SK-N-SH (cell line): ENCODE results near the gene PTGFR. TPM values are rescaled to one million over a fixed set of nuclear protein-coding genes. Genes with fewer than 3 reads are reported as not detected.
A peak's percentile ranks its signal among the peaks of the same experiment; 100 is the strongest.

Source experiments
- CTCF ChIA-PET: fragments of 300-600, 350-600 bp; formaldehyde crosslinking; extraction: SDS; loops from one replicate; lab custom pipeline; 2021; lab: Yijun Ruan, JAX
- POLR2A ChIA-PET: fragments of 350-600 bp; sonication (Branson Sonifier 250); formaldehyde crosslinking; extraction: SDS; loops from one replicate; lab custom pipeline; 2020; ENCODE audit warnings: antibody characterized with exemption, inconsistent platforms; lab: Yijun Ruan, JAX
- DNase-seq: peaks from one replicate; pipeline ENCODE4 v3.0.0; 2012
- H2AFZ ChIP-seq: fragments of 200-600 bp; sonication (generic); 2 replicates; pipeline ENCODE4 v1.8.1; 2016; ENCODE audit warnings: antibody characterized with exemption, mild to moderate bottlenecking, low read depth
- H3F3A ChIP-seq: fragments of 200-600 bp; sonication (generic); replicated peaks from 2 replicates; pipeline ENCODE3; 2016; ENCODE audit warnings: antibody characterized with exemption, mild to moderate bottlenecking; ENCODE audit not compliant: insufficient read depth
- H3K27ac ChIP-seq, 2 experiments: fragments of 200-500 bp in 1 of 2; fragments of 200-600 bp in 1 of 2; sonication (Bioruptor generic) in 1 of 2; sonication (generic), shearing (Covaris generic) in 1 of 2; 2 replicates each; pipeline versions ENCODE4 v1.5.1 to v1.6.1; 2014 to 2016; ENCODE audit warnings: low read depth in 2 of 2, inconsistent platforms in 1 of 2, low read length in 1 of 2, mild to moderate bottlenecking in 1 of 2, mixed read lengths in 1 of 2
- H3K27me3 ChIP-seq: fragments of 200-600 bp; sonication (generic), shearing (Covaris generic); 2 replicates; pipeline ENCODE4 v1.6.1; 2016; ENCODE audit warnings: mixed run types; ENCODE audit not compliant: insufficient read depth
- H3K36me3 ChIP-seq, 2 experiments: fragments of 200-500 bp in 1 of 2; fragments of 200-600 bp in 1 of 2; sonication (Bioruptor generic) in 1 of 2; sonication (generic) in 1 of 2; replicated peaks in 1 of 2; 2 replicates each; pipeline versions ENCODE3 to v1.5.1; 2014 to 2016; ENCODE audit warnings: low read length in 1 of 2, mild to moderate bottlenecking in 1 of 2; ENCODE audit not compliant: insufficient read depth in 2 of 2, control insufficient read depth in 1 of 2
- H3K4me1 ChIP-seq, 2 experiments: fragments of 200-500 bp in 1 of 2; fragments of 200-600 bp in 1 of 2; sonication (Bioruptor generic) in 1 of 2; sonication (generic), shearing (Covaris generic) in 1 of 2; 2 replicates each; pipeline versions ENCODE4 v1.5.1 to v1.6.1; 2014 to 2016; ENCODE audit warnings: low read depth in 1 of 2, low read length in 1 of 2, mixed run types in 1 of 2; ENCODE audit not compliant: insufficient read depth in 2 of 2, control insufficient read depth in 1 of 2
- H3K4me2 ChIP-seq: fragments of 200-600 bp; sonication (generic), shearing (Covaris generic); 2 replicates; pipeline ENCODE4 v1.6.1; 2017; ENCODE audit warnings: mixed run types
- H3K4me3 ChIP-seq, 2 experiments: fragments of 200-500 bp in 1 of 2; fragments of 200-600 bp in 1 of 2; sonication (Bioruptor generic) in 1 of 2; sonication (generic), shearing (Covaris generic) in 1 of 2; 2 replicates each; pipeline versions ENCODE4 v1.5.1 to v1.8.1; 2014 to 2016; ENCODE audit warnings: low read depth in 2 of 2, inconsistent platforms in 1 of 2, low read length in 1 of 2, mild to moderate bottlenecking in 1 of 2, mixed read lengths in 1 of 2, moderate library complexity in 1 of 2
- H3K79me2 ChIP-seq: fragments of 200-600 bp; sonication (generic); 2 replicates; pipeline ENCODE4 v1.8.1; 2017; ENCODE audit warnings: mild to moderate bottlenecking; ENCODE audit not compliant: insufficient read depth
- H3K9ac ChIP-seq: fragments of 200-600 bp; sonication (generic); 2 replicates; pipeline ENCODE4 v1.6.1; 2017; ENCODE audit warnings: mixed run types
- H3K9me2 ChIP-seq: fragments of 200-600 bp; sonication (generic); 2 replicates; pipeline ENCODE4 v1.6.1; 2017; ENCODE audit warnings: mixed run types
- H3K9me3 ChIP-seq: fragments of 200-600 bp; sonication (generic); 2 replicates; pipeline ENCODE4 v1.6.1; 2017; ENCODE audit warnings: mixed run types, mild to moderate bottlenecking, moderate library complexity
- H4K20me1 ChIP-seq: fragments of 200-600 bp; sonication (generic); 2 replicates; pipeline ENCODE4 v1.6.1; 2017; ENCODE audit warnings: mild to moderate bottlenecking, mixed run types; ENCODE audit not compliant: insufficient read depth
- CHD2 ChIP-seq: fragments of 150-350 bp; IDR thresholded peaks from 2 replicates; pipeline ENCODE4 v1.6.1; 2018; ENCODE audit warnings: low read length; ENCODE audit not compliant: partially characterized antibody
- CTCF ChIP-seq: fragments of 200-600 bp; sonication (generic); IDR thresholded peaks from 2 replicates; pipeline ENCODE4 v1.6.1; 2017; ENCODE audit warnings: antibody characterized with exemption, mild to moderate bottlenecking, moderate library complexity
- ELF1 ChIP-seq: IDR thresholded peaks from 2 replicates; pipeline ENCODE4 v1.4.0; 2012
- EP300 ChIP-seq, 2 experiments: IDR thresholded peaks; 2 replicates each; pipeline versions ENCODE4 v1.4.0 to v1.6.1; 2012; ENCODE audit warnings: borderline replicate concordance in 1 of 2, low read depth in 1 of 2, low read length in 1 of 2
- EZH2phosphoT487 ChIP-seq: fragments of 200-600 bp; sonication (generic); IDR thresholded peaks from 2 replicates; pipeline ENCODE4 v1.6.1; 2017; ENCODE audit warnings: low read depth, mixed run types, mild to moderate bottlenecking, antibody characterized with exemption, moderate library complexity, borderline replicate concordance
- FOXJ3 ChIP-seq: sonication (generic); formaldehyde crosslinking; IDR thresholded peaks from 2 replicates; pipeline ENCODE4 v1.5.1; 2020; ENCODE audit warnings: mild to moderate bottlenecking, missing genetic modification reagents
- FOXM1 ChIP-seq: IDR thresholded peaks from 2 replicates; pipeline ENCODE4 v1.4.0; 2012; ENCODE audit warnings: low read depth, mild to moderate bottlenecking
- GABPA ChIP-seq: IDR thresholded peaks from 2 replicates; pipeline ENCODE4 v1.4.0; 2012; ENCODE audit warnings: low read depth, mild to moderate bottlenecking
- IRF3 ChIP-seq: fragments of 150-350 bp; IDR thresholded peaks from 2 replicates; pipeline ENCODE4 v1.6.1; 2016; ENCODE audit warnings: mild to moderate bottlenecking, low read depth, low read length
- MEF2A ChIP-seq: IDR thresholded peaks from 2 replicates; pipeline ENCODE4 v1.4.0; 2012; ENCODE audit warnings: low read depth, borderline replicate concordance
- NFIC ChIP-seq: IDR thresholded peaks from 2 replicates; pipeline ENCODE4 v1.4.0; 2012; ENCODE audit warnings: borderline replicate concordance
- POLR2AphosphoS5 ChIP-seq: IDR thresholded peaks from 2 replicates; pipeline ENCODE4 v1.6.1; 2012; ENCODE audit warnings: low read depth, low read length
- RAD21 ChIP-seq: IDR thresholded peaks from 2 replicates; pipeline ENCODE4 v1.6.1; 2012; ENCODE audit warnings: mild to moderate bottlenecking, low read length
- RCOR1 ChIP-seq: fragments of 150-350 bp; IDR thresholded peaks from 2 replicates; pipeline ENCODE4 v1.6.1; 2017; ENCODE audit warnings: antibody characterized with exemption, low read length
- RFX5 ChIP-seq: IDR thresholded peaks from 2 replicates; pipeline ENCODE4 v1.6.1; 2012; ENCODE audit warnings: mild to moderate bottlenecking, improper control_type of control experiment, low read length
- SIN3A ChIP-seq: IDR thresholded peaks from 2 replicates; pipeline ENCODE4 v1.6.1; 2012; ENCODE audit warnings: low read depth, mild to moderate bottlenecking, low read length, moderate library complexity, borderline replicate concordance
- SMC3 ChIP-seq: IDR thresholded peaks from 2 replicates; pipeline ENCODE4 v1.6.1; 2012; ENCODE audit warnings: low read depth, low read length, improper control_type of control experiment
- USF1 ChIP-seq: IDR thresholded peaks from 2 replicates; pipeline ENCODE4 v1.4.0; 2012; ENCODE audit warnings: low read depth, borderline replicate concordance
- ZBTB33 ChIP-seq: IDR thresholded peaks from 2 replicates; pipeline ENCODE4 v1.4.0; 2012; ENCODE audit warnings: low read depth, borderline replicate concordance
- WGBS: methylation state at CpG from one replicate; pipeline ENCODE4 v1.1.6; 2017; ENCODE audit warnings: low lambda C conversion rate; 5-methylcytosine and 5-hydroxymethylcytosine counted together
- polyA plus RNA-seq, 3 experiments: library from polyadenylated mRNA; depleted of rRNA; stranded (reverse); fragments of >200 nt; gene quantifications; 2 replicates each; pipeline ENCODE4 v1.2.3, GENCODE V29; 2012

PTGFR gene
- polyA plus RNA-seq, 1 of the 3 experiments (the other 2 are of a cell fraction): 2.2 TPM

- Histone ChIP-seq H3K27ac (no peak overlapping the region), H3F3A (no peaks in the 10 kb centered on the region), H3K9me2 (no peaks in the 10 kb centered on the region), H3K9me3 (no peaks in the 10 kb centered on the region)
- CTCF ChIA-PET: interaction anchor here (0.7 kb wide), 1 partner anchor 12 kb away, joined by 3 read pairs; no protein-coding TSS in a partner anchor
- 47% methylated on average over 4 of the region's 5 CpGs for WGBS
- TF ChIP-seq RAD21 (peak; percentile 9; the same call in 1 of the 2 replicates), CTCF (0 out of 2 replicates have a peak, but pooled peaks have one; percentile 24), EP300 (IDR thresholded peaks at IDR 0.05; ENCODE audit: borderline replicate concordance in 1 of 2, low read depth in 1 of 2, low read length in 1 of 2) (no peak), MEF2A (no peak)
- TF ChIP-seq, all 33 proteins: peak for 2
- H3K4me1 ChIP-seq: no peaks in the 10 kb centered on the region
- no peak overlapping the region for H3K4me2 ChIP-seq
- H3K79me2 ChIP-seq: no peaks in the 10 kb centered on the region
- no peaks in the 10 kb centered on the region for H4K20me1 ChIP-seq
- DNase-seq: no peak
- POLR2A ChIA-PET: no interaction called here
- H3K9ac ChIP-seq: no peak overlapping the region
- H3K36me3 ChIP-seq: no peaks in the 10 kb centered on the region
- H3K27me3 ChIP-seq: no peaks in the 10 kb centered on the region
- no peak overlapping the region for H3K4me3 ChIP-seq
- no peak overlapping the region for H2AFZ ChIP-seq
These were observed 63.1 kb downstream of the PTGFR start for GRCh38 chr1:78553859-78554258.

- Histone ChIP-seq H4K20me1 (no peaks in the 10 kb centered on the region), H3K9ac (no peak overlapping the region), H3K4me1 (no peaks in the 10 kb centered on the region), H2AFZ (no peak overlapping the region), H3K4me2 (no peak overlapping the region), H3K36me3 (no peaks in the 10 kb centered on the region), H3K79me2 (no peaks in the 10 kb centered on the region), H3K27ac (no peak overlapping the region), H3F3A (no peaks in the 10 kb centered on the region), H3K4me3 (no peak overlapping the region), H3K9me3 (no peaks in the 10 kb centered on the region), H3K9me2 (no peaks in the 10 kb centered on the region), H3K27me3 (no peaks in the 10 kb centered on the region)
- TF ChIP-seq NFIC (no peak), RAD21 (no peak), EP300 (IDR thresholded peaks at IDR 0.05; ENCODE audit: borderline replicate concordance in 1 of 2, low read depth in 1 of 2, low read length in 1 of 2) (no peak), SIN3A (no peak), FOXM1 (no peak), ELF1 (no peak), USF1 (no peak), CHD2 (no peak)
- POLR2A ChIA-PET: no interaction called here
- CTCF ChIA-PET: no interaction called here
- DNase-seq: no peak
These were observed 64.1 kb downstream of the PTGFR start for GRCh38 chr1:78554840-78555239.

- no peak for DNase-seq
- no peak overlapping the region for H3K4me3 ChIP-seq
- H3K79me2 ChIP-seq: no peaks in the 10 kb centered on the region
- no peak overlapping the region for H3K4me2 ChIP-seq
- H3K27me3 ChIP-seq: no peaks in the 10 kb centered on the region
- no peaks in the 10 kb centered on the region for H3K36me3 ChIP-seq
- no peaks in the 10 kb centered on the region for H4K20me1 ChIP-seq
- H3K4me1 ChIP-seq: no peaks in the 10 kb centered on the region
- POLR2A ChIA-PET: no interaction called here
- no peak overlapping the region for H2AFZ ChIP-seq
- no peak overlapping the region for H3K27ac ChIP-seq
- H3K9ac ChIP-seq: no peak overlapping the region
- no peaks in the 10 kb centered on the region for H3K9me3 ChIP-seq
- no peaks in the 10 kb centered on the region for H3K9me2 ChIP-seq
- CTCF ChIA-PET: no interaction called here
- no peaks in the 10 kb centered on the region for H3F3A ChIP-seq
- TF ChIP-seq RFX5 (no peak), POLR2AphosphoS5 (no peak), IRF3 (no peak), ZBTB33 (no peak), SMC3 (no peak), GABPA (no peak), SIN3A (no peak), EZH2phosphoT487 (no peak), FOXJ3 (CRISPR knock-in tag) (no peak), RCOR1 (no peak)
These were observed 68.9 kb downstream of the PTGFR start for GRCh38 chr1:78559680-78560079.
